GM23338 (cell line): ENCODE results near the gene HES3. TPM values are rescaled to one million over a fixed set of nuclear protein-coding genes. Genes with fewer than 3 reads are reported as not detected.

Experiments
- ATAC-seq: fragments of 200-7000 bp; cut with Tn5 transposase; 3 replicates; pipeline ENCODE4 v1.9.1; 2020
- DNase-seq: peaks from one replicate; pipeline ENCODE4 v3.0.0-alpha.2; 2015; ENCODE audit warnings: low spot score
- H2AFZ ChIP-seq: fragments of 200-600 bp; sonication (generic); 2 replicates; pipeline ENCODE4 v1.8.0; 2016; ENCODE audit warnings: antibody characterized with exemption, mild to moderate bottlenecking, moderate library complexity
- H3F3A ChIP-seq: fragments of 200-600 bp; sonication (generic); replicated peaks from 2 replicates; pipeline ENCODE4 v1.8.0; 2017; ENCODE audit warnings: antibody characterized with exemption, mixed run types, low read depth
- H3K27ac ChIP-seq: fragments of 200-600 bp; sonication (generic); 2 replicates; pipeline ENCODE4 v1.6.1; 2016; ENCODE audit warnings: low read depth
- H3K27me3 ChIP-seq: fragments of 200-600 bp; sonication (generic); 2 replicates; pipeline ENCODE4 v1.8.0; 2016; ENCODE audit warnings: mild to moderate bottlenecking, mixed run types, moderate library complexity; ENCODE audit not compliant: insufficient read depth
- H3K36me3 ChIP-seq: fragments of 200-600 bp; sonication (generic); 2 replicates; pipeline ENCODE4 v1.8.0; 2016; ENCODE audit warnings: mild to moderate bottlenecking; ENCODE audit not compliant: insufficient read depth
- H3K4me1 ChIP-seq: fragments of 200-600 bp; sonication (generic); 2 replicates; pipeline ENCODE4 v1.8.0; 2016; ENCODE audit warnings: mild to moderate bottlenecking, moderate library complexity; ENCODE audit not compliant: insufficient read depth
- H3K4me2 ChIP-seq: fragments of 200-600 bp; sonication (generic); 2 replicates; pipeline ENCODE4 v1.7.1; 2017; ENCODE audit warnings: mixed run types
- H3K4me3 ChIP-seq: fragments of 200-600 bp; sonication (generic); 2 replicates; pipeline ENCODE4 v1.6.1; 2016; ENCODE audit warnings: mixed run types
- H3K79me2 ChIP-seq: fragments of 200-600 bp; sonication (generic); replicated peaks from 2 replicates; pipeline ENCODE4 v1.8.0; 2017; ENCODE audit warnings: mild to moderate bottlenecking; ENCODE audit not compliant: insufficient read depth
- H3K9me2 ChIP-seq: fragments of 200-600 bp; sonication (generic); 2 replicates; pipeline ENCODE4 v1.8.0; 2017; ENCODE audit not compliant: insufficient read depth
- H4K20me1 ChIP-seq: fragments of 200-600 bp; sonication (generic); replicated peaks from 2 replicates; pipeline ENCODE4 v1.8.0; 2017; ENCODE audit warnings: mild to moderate bottlenecking; ENCODE audit not compliant: insufficient read depth
- H3K27ac Mint-ChIP-seq: 2 replicates; pipeline ENCODE4 v1.8.0; 2020; ENCODE audit warnings: inconsistent platforms, mild to moderate bottlenecking, moderate library complexity, mixed read lengths
- H3K27me3 Mint-ChIP-seq: 3 replicates; pipeline ENCODE4 v1.8.0; 2022; ENCODE audit warnings: low read depth, mild to moderate bottlenecking, moderate library complexity, mixed read lengths, inconsistent platforms; ENCODE audit not compliant: insufficient read depth, poor library complexity
- H3K36me3 Mint-ChIP-seq: 3 replicates; pipeline ENCODE4 v1.8.0; 2021; ENCODE audit warnings: low read depth, mild to moderate bottlenecking, inconsistent platforms, moderate library complexity, mixed read lengths
- H3K4me1 Mint-ChIP-seq: 3 replicates; pipeline ENCODE4 v1.8.0; 2020; ENCODE audit warnings: mild to moderate bottlenecking, inconsistent platforms, mixed read lengths
- H3K4me3 Mint-ChIP-seq: 3 replicates; pipeline ENCODE4 v1.8.0; 2021; ENCODE audit warnings: moderate library complexity, mild to moderate bottlenecking, inconsistent platforms, mixed read lengths
- H3K9me3 Mint-ChIP-seq: 3 replicates; pipeline ENCODE4 v1.8.0; 2020; ENCODE audit warnings: moderate library complexity, mild to moderate bottlenecking, inconsistent platforms, mixed read lengths
- CREB1 ChIP-seq: fragments of 250-450 bp; sonication (Bioruptor Pico); IDR thresholded peaks from 2 replicates; pipeline ENCODE4 v1.5.0; 2020; ENCODE audit warnings: low read depth, mild to moderate bottlenecking, moderate library complexity
- ETS1 ChIP-seq: IDR thresholded peaks from 2 replicates; pipeline ENCODE4 v1.6.1; 2016; ENCODE audit warnings: antibody characterized with exemption
- EZH2 ChIP-seq: fragments of 200-600 bp; sonication (generic); IDR thresholded peaks from one replicate; pipeline ENCODE4 v1.8.0; 2017; ENCODE audit warnings: antibody characterized with exemption, mild to moderate bottlenecking, low read depth; ENCODE audit not compliant: unreplicated experiment
- EZH2phosphoT487 ChIP-seq: fragments of 200-600 bp; sonication (generic); IDR thresholded peaks from one replicate; pipeline ENCODE4 v1.8.1; 2018; ENCODE audit warnings: antibody characterized with exemption; ENCODE audit not compliant: unreplicated experiment
- JUNB ChIP-seq: IDR thresholded peaks from one replicate; pipeline ENCODE4 v1.6.1; 2016; ENCODE audit warnings: antibody characterized with exemption; ENCODE audit not compliant: unreplicated experiment
- NANOG ChIP-seq: IDR thresholded peaks from 2 replicates; pipeline ENCODE4 v1.6.1; 2016; ENCODE audit warnings: antibody characterized with exemption, borderline replicate concordance
- POLR2AphosphoS5 ChIP-seq: IDR thresholded peaks from 2 replicates; pipeline ENCODE4 v1.6.1; 2016; ENCODE audit warnings: antibody characterized with exemption, low read depth
- STAT1 ChIP-seq: IDR thresholded peaks from one replicate; pipeline ENCODE4 v1.6.1; 2016; ENCODE audit warnings: antibody characterized with exemption; ENCODE audit not compliant: unreplicated experiment
- ZNF114 ChIP-seq: fragments of 250-450 bp; sonication (Bioruptor Pico); IDR thresholded peaks from 2 replicates; pipeline ENCODE4 v1.5.0; 2020; ENCODE audit warnings: mild to moderate bottlenecking, moderate library complexity
- ZNF331 ChIP-seq: fragments of 250-450 bp; sonication (Bioruptor Pico); IDR thresholded peaks from 2 replicates; pipeline ENCODE4 v1.5.0; 2020; ENCODE audit warnings: low read depth, mild to moderate bottlenecking, moderate library complexity
- polyA plus RNA-seq: library from polyadenylated mRNA; unstranded; fragments of >200 nt; fragmentation: Nextera tagmentation; extraction: Ambion mirVana; gene quantifications from 2 replicates; pipeline ENCODE4 v1.2.1, GENCODE V29; 2016
- total RNA-seq: library from RNA; depleted of rRNA; stranded (reverse); fragments of >200 nt; shearing (Covaris generic); gene quantifications from 2 replicates; pipeline ENCODE4 v1.2.3, GENCODE V29; 2014
- TF ChIP-seq, protein P1 (sequence below): fragments of 250-450 bp; sonication (Bioruptor Pico); IDR thresholded peaks from 2 replicates; pipeline ENCODE4 v1.5.0; 2020; ENCODE audit warnings: mild to moderate bottlenecking, moderate library complexity
- TF ChIP-seq, protein P2 (sequence below): IDR thresholded peaks from one replicate; pipeline ENCODE4 v1.6.1; 2018; ENCODE audit warnings: antibody characterized with exemption; ENCODE audit not compliant: unreplicated experiment
- TF ChIP-seq, protein P3 (sequence below), 2 experiments: fragments of 200-600 bp in 1 of 2; sonication (generic) in 1 of 2; conservative IDR thresholded peaks; 2 replicates each; pipeline versions ENCODE4 v1.5.1 to v1.6.1; 2016 to 2017; ENCODE audit warnings: antibody characterized with exemption in 2 of 2, low read depth in 2 of 2, mild to moderate bottlenecking in 2 of 2, moderate library complexity in 1 of 2

The HES3 gene
- total and polyA plus RNA-seq, 2 experiments from 2014 or later: 7.1 to 50.4 TPM

- no peak for TF ChIP-seq CREB1
- no peak for TF ChIP-seq POLR2AphosphoS5
- TF ChIP-seq NANOG: no peak
- TF ChIP-seq ETS1: no peak
- no peak for TF ChIP-seq EZH2
- TF ChIP-seq ZNF114 (CRISPR knock-in tag): no peak
These were observed 26.4 kb downstream of the HES3 start (continued) for GRCh38 chr1:6270401-6270800.

DNA sequence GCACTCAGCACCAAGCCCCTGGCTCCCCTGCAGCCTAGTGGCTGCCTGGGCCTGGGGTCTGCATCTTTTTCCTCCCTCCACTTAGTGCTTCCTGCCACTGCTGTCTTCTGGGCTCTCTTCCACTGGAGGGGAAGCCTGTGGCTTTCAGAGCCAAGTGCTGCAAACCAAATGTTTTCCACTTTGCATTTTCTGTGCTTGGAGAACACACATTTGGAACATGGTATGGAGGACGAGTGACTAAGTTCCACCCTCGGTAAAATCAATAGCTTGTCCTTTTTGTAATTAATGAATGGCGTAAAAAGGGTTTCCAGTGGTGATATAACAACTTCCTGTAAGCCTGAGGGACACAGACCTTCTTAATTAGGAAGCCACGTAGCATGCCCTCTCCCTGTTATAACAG, 27.0 kb downstream of the HES3 start:
- H3K27me3 Mint-ChIP-seq: peaks cover 13% of the 10 kb centered on the region
- Histone ChIP-seq H4K20me1 (no peaks in the 10 kb centered on the region; the same call in 1 of the 2 replicates), H3K27ac (0 out of 2 replicates have a peak overlapping the region, but pooled peaks have one; percentile 14)
- TF ChIP-seq EZH2 (no peak), EZH2phosphoT487 (no peak), NANOG (no peak), ZNF331 (CRISPR knock-in tag) (no peak), ZNF114 (CRISPR knock-in tag) (no peak), CREB1 (no peak), STAT1 (no peak), POLR2AphosphoS5 (no peak), JUNB (no peak)
- TF ChIP-seq, protein P1, sequence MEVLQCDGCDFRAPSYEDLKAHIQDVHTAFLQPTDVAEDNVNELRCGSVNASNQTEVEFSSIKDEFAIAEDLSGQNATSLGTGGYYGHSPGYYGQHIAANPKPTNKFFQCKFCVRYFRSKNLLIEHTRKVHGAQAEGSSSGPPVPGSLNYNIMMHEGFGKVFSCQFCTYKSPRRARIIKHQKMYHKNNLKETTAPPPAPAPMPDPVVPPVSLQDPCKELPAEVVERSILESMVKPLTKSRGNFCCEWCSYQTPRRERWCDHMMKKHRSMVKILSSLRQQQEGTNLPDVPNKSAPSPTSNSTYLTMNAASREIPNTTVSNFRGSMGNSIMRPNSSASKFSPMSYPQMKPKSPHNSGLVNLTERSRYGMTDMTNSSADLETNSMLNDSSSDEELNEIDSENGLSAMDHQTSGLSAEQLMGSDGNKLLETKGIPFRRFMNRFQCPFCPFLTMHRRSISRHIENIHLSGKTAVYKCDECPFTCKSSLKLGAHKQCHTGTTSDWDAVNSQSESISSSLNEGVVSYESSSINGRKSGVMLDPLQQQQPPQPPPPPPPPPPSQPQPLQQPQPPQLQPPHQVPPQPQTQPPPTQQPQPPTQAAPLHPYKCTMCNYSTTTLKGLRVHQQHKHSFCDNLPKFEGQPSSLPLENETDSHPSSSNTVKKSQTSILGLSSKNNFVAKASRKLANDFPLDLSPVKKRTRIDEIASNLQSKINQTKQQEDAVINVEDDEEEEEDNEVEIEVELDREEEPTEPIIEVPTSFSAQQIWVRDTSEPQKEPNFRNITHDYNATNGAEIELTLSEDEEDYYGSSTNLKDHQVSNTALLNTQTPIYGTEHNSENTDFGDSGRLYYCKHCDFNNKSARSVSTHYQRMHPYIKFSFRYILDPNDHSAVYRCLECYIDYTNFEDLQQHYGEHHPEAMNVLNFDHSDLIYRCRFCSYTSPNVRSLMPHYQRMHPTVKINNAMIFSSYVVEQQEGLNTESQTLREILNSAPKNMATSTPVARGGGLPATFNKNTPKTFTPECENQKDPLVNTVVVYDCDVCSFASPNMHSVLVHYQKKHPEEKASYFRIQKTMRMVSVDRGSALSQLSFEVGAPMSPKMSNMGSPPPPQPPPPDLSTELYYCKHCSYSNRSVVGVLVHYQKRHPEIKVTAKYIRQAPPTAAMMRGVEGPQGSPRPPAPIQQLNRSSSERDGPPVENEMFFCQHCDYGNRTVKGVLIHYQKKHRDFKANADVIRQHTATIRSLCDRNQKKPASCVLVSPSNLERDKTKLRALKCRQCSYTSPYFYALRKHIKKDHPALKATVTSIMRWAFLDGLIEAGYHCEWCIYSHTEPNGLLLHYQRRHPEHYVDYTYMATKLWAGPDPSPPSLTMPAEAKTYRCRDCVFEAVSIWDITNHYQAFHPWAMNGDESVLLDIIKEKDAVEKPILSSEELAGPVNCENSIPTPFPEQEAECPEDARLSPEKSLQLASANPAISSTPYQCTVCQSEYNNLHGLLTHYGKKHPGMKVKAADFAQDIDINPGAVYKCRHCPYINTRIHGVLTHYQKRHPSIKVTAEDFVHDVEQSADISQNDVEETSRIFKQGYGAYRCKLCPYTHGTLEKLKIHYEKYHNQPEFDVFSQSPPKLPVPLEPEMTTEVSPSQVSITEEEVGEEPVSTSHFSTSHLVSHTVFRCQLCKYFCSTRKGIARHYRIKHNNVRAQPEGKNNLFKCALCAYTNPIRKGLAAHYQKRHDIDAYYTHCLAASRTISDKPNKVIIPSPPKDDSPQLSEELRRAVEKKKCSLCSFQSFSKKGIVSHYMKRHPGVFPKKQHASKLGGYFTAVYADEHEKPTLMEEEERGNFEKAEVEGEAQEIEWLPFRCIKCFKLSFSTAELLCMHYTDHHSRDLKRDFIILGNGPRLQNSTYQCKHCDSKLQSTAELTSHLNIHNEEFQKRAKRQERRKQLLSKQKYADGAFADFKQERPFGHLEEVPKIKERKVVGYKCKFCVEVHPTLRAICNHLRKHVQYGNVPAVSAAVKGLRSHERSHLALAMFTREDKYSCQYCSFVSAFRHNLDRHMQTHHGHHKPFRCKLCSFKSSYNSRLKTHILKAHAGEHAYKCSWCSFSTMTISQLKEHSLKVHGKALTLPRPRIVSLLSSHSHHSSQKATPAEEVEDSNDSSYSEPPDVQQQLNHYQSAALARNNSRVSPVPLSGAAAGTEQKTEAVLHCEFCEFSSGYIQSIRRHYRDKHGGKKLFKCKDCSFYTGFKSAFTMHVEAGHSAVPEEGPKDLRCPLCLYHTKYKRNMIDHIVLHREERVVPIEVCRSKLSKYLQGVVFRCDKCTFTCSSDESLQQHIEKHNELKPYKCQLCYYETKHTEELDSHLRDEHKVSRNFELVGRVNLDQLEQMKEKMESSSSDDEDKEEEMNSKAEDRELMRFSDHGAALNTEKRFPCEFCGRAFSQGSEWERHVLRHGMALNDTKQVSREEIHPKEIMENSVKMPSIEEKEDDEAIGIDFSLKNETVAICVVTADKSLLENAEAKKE (CRISPR knock-in tag): no peak
- TF ChIP-seq, protein P2, sequence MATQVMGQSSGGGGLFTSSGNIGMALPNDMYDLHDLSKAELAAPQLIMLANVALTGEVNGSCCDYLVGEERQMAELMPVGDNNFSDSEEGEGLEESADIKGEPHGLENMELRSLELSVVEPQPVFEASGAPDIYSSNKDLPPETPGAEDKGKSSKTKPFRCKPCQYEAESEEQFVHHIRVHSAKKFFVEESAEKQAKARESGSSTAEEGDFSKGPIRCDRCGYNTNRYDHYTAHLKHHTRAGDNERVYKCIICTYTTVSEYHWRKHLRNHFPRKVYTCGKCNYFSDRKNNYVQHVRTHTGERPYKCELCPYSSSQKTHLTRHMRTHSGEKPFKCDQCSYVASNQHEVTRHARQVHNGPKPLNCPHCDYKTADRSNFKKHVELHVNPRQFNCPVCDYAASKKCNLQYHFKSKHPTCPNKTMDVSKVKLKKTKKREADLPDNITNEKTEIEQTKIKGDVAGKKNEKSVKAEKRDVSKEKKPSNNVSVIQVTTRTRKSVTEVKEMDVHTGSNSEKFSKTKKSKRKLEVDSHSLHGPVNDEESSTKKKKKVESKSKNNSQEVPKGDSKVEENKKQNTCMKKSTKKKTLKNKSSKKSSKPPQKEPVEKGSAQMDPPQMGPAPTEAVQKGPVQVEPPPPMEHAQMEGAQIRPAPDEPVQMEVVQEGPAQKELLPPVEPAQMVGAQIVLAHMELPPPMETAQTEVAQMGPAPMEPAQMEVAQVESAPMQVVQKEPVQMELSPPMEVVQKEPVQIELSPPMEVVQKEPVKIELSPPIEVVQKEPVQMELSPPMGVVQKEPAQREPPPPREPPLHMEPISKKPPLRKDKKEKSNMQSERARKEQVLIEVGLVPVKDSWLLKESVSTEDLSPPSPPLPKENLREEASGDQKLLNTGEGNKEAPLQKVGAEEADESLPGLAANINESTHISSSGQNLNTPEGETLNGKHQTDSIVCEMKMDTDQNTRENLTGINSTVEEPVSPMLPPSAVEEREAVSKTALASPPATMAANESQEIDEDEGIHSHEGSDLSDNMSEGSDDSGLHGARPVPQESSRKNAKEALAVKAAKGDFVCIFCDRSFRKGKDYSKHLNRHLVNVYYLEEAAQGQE: no peak
- TF ChIP-seq, protein P3, sequence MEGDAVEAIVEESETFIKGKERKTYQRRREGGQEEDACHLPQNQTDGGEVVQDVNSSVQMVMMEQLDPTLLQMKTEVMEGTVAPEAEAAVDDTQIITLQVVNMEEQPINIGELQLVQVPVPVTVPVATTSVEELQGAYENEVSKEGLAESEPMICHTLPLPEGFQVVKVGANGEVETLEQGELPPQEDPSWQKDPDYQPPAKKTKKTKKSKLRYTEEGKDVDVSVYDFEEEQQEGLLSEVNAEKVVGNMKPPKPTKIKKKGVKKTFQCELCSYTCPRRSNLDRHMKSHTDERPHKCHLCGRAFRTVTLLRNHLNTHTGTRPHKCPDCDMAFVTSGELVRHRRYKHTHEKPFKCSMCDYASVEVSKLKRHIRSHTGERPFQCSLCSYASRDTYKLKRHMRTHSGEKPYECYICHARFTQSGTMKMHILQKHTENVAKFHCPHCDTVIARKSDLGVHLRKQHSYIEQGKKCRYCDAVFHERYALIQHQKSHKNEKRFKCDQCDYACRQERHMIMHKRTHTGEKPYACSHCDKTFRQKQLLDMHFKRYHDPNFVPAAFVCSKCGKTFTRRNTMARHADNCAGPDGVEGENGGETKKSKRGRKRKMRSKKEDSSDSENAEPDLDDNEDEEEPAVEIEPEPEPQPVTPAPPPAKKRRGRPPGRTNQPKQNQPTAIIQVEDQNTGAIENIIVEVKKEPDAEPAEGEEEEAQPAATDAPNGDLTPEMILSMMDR (conservative IDR thresholded peaks at IDR 0.05; ENCODE audit: low read depth in 2 of 2): no peak

More for the DNA sequence above, 27.0 kb downstream of the HES3 start:
- Mint-ChIP-seq H3K4me1 (peaks cover 23% of the 10 kb centered on the region), H3K36me3 (no peaks in the 10 kb centered on the region), H3K4me3 (no peak overlapping the region), H3K9me3 (no peaks in the 10 kb centered on the region), H3K27ac (no peak overlapping the region)
- no peak overlapping the region for H3K4me3 ChIP-seq
- ATAC-seq (no peak), DNase-seq (no peak)
- H3K79me2 ChIP-seq: no peaks in the 10 kb centered on the region
- peaks cover 5% of the 10 kb centered on the region; the same call in 1 of the 2 replicates for H3K4me1 ChIP-seq
- H3K4me2 ChIP-seq: no peak overlapping the region
- no peaks in the 10 kb centered on the region for H3K36me3 ChIP-seq
- H3K27me3 ChIP-seq: no peaks in the 10 kb centered on the region
- no peaks in the 10 kb centered on the region for H3K9me2 ChIP-seq
- no peak overlapping the region for H2AFZ ChIP-seq
- peaks cover 5% of the 10 kb centered on the region; the same call in 1 of the 2 replicates for H3F3A ChIP-seq
